Endothelial cell of umbilical vein (primary cell): ENCODE measurements around the gene PGP. TPM values are rescaled to one million over a fixed set of nuclear protein-coding genes. Genes with fewer than 3 reads are reported as not detected.

ENCODE experiments used
- BruUV-seq: library from RNA; stranded (reverse); fragments of 400-500 nt; replicated peaks from 2 replicates; lab custom pipeline; 2021; lab: Mats Ljungman, UMichigan
- CTCF ChIA-PET: fragments of 300-600, 350-600 bp; sonication (Branson Sonifier 250); formaldehyde crosslinking; loops from one replicate; lab custom pipeline; 2021; ENCODE audit warnings: antibody characterized with exemption, inconsistent platforms; lab: Charles Lee
- POLR2A ChIA-PET: fragments of 300-600, 350-600 bp; sonication (Branson Sonifier 250); formaldehyde crosslinking; loops from one replicate; lab custom pipeline; 2021; ENCODE audit warnings: antibody characterized with exemption, inconsistent platforms; lab: Charles Lee
- DNase-seq: peaks from one replicate; pipeline ENCODE4 v3.0.0-alpha.2; 2011; ENCODE audit warnings: low read depth, low spot score
- FAIRE-seq: peaks from 2 replicates; lab custom pipeline; 2011; peaks lifted over from hg19 to GRCh38; lab: Jason Lieb, UNC
- H2AFZ ChIP-seq: 2 replicates; pipeline ENCODE4 v1.6.0; 2012; ENCODE audit warnings: low read depth, low read length, control low read depth, inconsistent platforms
- H3K27ac ChIP-seq: 2 replicates; pipeline ENCODE4 v1.5.1; 2011; ENCODE audit warnings: low read depth, mild to moderate bottlenecking, control low read depth, low read length, moderate library complexity; ENCODE audit not compliant: insufficient read depth
- H3K27me3 ChIP-seq, 2 experiments: 2 replicates each; pipeline versions ENCODE4 v1.6.0 to v1.6.1; 2011; ENCODE audit warnings: low read length in 2 of 2, mixed read lengths in 1 of 2; ENCODE audit not compliant: control insufficient read depth in 2 of 2, insufficient read depth in 2 of 2
- H3K36me3 ChIP-seq, 2 experiments: 2 replicates in 1 of 2; 3 replicates in 1 of 2; pipeline ENCODE4 v1.5.1; 2011; ENCODE audit warnings: low read length in 2 of 2, mild to moderate bottlenecking in 1 of 2, moderate library complexity in 1 of 2; ENCODE audit not compliant: control insufficient read depth in 2 of 2, insufficient read depth in 2 of 2; ENCODE audit errors: extremely low read depth in 1 of 2
- H3K4me1 ChIP-seq: 3 replicates; pipeline ENCODE4 v1.5.1; 2011; ENCODE audit warnings: mild to moderate bottlenecking, low read length; ENCODE audit not compliant: control insufficient read depth, insufficient read depth; ENCODE audit errors: extremely low read depth
- H3K4me2 ChIP-seq: 2 replicates; pipeline ENCODE4 v1.6.1; 2011; ENCODE audit warnings: low read length, control low read depth, mixed read lengths; ENCODE audit not compliant: insufficient read depth
- H3K4me3 ChIP-seq, 3 experiments: fragments of 200-600 bp in 1 of 3; sonication (generic), shearing (Covaris generic) in 1 of 3; replicated peaks in 1 of 3; 2 replicates each; pipeline ENCODE4 v1.5.1; 2011 to 2016; ENCODE audit warnings: control low read depth in 3 of 3, low read length in 3 of 3, mild to moderate bottlenecking in 2 of 3, inconsistent platforms in 1 of 3, low read depth in 1 of 3, moderate library complexity in 1 of 3; ENCODE audit not compliant: insufficient read depth in 1 of 3
- H3K79me2 ChIP-seq: 2 replicates; pipeline ENCODE4 v1.6.0; 2012; ENCODE audit warnings: low read length, inconsistent platforms; ENCODE audit not compliant: control insufficient read depth, insufficient read depth
- H3K9ac ChIP-seq: replicated peaks from 2 replicates; pipeline ENCODE3; 2011; ENCODE audit warnings: low read length, control low read depth; ENCODE audit not compliant: insufficient read depth; ENCODE audit errors: extremely low read depth
- H3K9me1 ChIP-seq: replicated peaks from 3 replicates; pipeline ENCODE4 v1.6.0; 2011; ENCODE audit warnings: mild to moderate bottlenecking, low read length; ENCODE audit not compliant: control insufficient read depth, insufficient read depth; ENCODE audit errors: extremely low read depth
- H3K9me3 ChIP-seq: replicated peaks from 2 replicates; pipeline ENCODE4 v1.5.1; 2012; ENCODE audit warnings: low read length, inconsistent platforms; ENCODE audit not compliant: control insufficient read depth, insufficient read depth
- H4K20me1 ChIP-seq: replicated peaks from 2 replicates; pipeline ENCODE3; 2011; ENCODE audit warnings: mild to moderate bottlenecking, low read length; ENCODE audit not compliant: control insufficient read depth, insufficient read depth; ENCODE audit errors: extremely low read depth
- EZH2 ChIP-seq: IDR thresholded peaks from 2 replicates; pipeline ENCODE4 v1.6.1; 2012; ENCODE audit warnings: borderline replicate concordance, low read depth, mild to moderate bottlenecking, moderate library complexity, low read length, inconsistent platforms; ENCODE audit not compliant: severe bottlenecking
- FOS ChIP-seq: IDR thresholded peaks from 2 replicates; pipeline ENCODE4 v1.6.1; 2011; ENCODE audit warnings: mild to moderate bottlenecking, low read length, moderate library complexity, borderline replicate concordance; ENCODE audit not compliant: insufficient read depth
- GATA2 ChIP-seq: IDR thresholded peaks from 2 replicates; pipeline ENCODE4 v1.7.0; 2011; ENCODE audit warnings: low read depth, mild to moderate bottlenecking, moderate library complexity, mixed read lengths, low read length; ENCODE audit not compliant: insufficient read length, insufficient read depth
- JUN ChIP-seq: IDR thresholded peaks from 2 replicates; pipeline ENCODE4 v1.6.1; 2011; ENCODE audit warnings: borderline replicate concordance, low read depth; ENCODE audit not compliant: insufficient read length, insufficient read depth
- POLR2A ChIP-seq: IDR thresholded peaks from 2 replicates; pipeline ENCODE4 v1.6.1; 2012; ENCODE audit warnings: low read depth, mild to moderate bottlenecking, control low read depth, low read length
- POLR2AphosphoS5 ChIP-seq: IDR thresholded peaks from 2 replicates; pipeline ENCODE4 v1.6.1; 2012; ENCODE audit warnings: low read depth, mild to moderate bottlenecking, control low read depth, low read length, moderate library complexity; ENCODE audit not compliant: insufficient read depth
- dilution Hi-C: fragments of 300-500 bp; cut with MboI; formaldehyde crosslinking; loops from one replicate; pipeline ENCODE4 v1.15.0; 2019; ENCODE audit warnings: low sequenced_read_pairs; ENCODE audit not compliant: extremely low pct_ligation_motif_present
- intact Hi-C: fragments of 100-400 bp; cut with micrococcal nuclease; formaldehyde crosslinking; loops from one replicate; pipeline ENCODE4 v1.10.0; 2022
- polyA plus RNA-seq, 4 experiments: library from polyadenylated mRNA; depleted of rRNA in 3 of 4; stranded (reverse) in 3 of 4; unstranded in 1 of 4; fragments of >200 nt; gene quantifications; 2 replicates each; pipeline versions ENCODE4 v1.2.1 to v1.2.3, GENCODE V29; 2011 to 2012; ENCODE audit warnings: missing spikeins in 1 of 4
- total RNA-seq: library from RNA; stranded (reverse); gene quantifications from 2 replicates; pipeline ENCODE4 v1.2.3, GENCODE V29; 2021
- TF ChIP-seq, protein P1 (sequence below): IDR thresholded peaks from 2 replicates; pipeline ENCODE4 v1.6.1; 2011; ENCODE audit not compliant: insufficient read depth, insufficient read length
- TF ChIP-seq, protein P2 (sequence below), 2 donors: IDR thresholded peaks; 1 replicate in 1 of 2; 2 replicates in 1 of 2; pipeline ENCODE4 v1.5.1; 2011; ENCODE audit warnings: low read length in 2 of 2, mild to moderate bottlenecking in 2 of 2, moderate library complexity in 2 of 2, control low read depth in 1 of 2, inconsistent platforms in 1 of 2, low read depth in 1 of 2; ENCODE audit not compliant: insufficient read depth in 1 of 2; ENCODE audit errors: extremely low read depth in 1 of 2

Gene PGP
- total and polyA plus RNA-seq, 2 donors (not counting 3 experiments of a cell fraction or from before 2014, with no cell fraction given): 28.5 to 29.6 TPM

DNA sequence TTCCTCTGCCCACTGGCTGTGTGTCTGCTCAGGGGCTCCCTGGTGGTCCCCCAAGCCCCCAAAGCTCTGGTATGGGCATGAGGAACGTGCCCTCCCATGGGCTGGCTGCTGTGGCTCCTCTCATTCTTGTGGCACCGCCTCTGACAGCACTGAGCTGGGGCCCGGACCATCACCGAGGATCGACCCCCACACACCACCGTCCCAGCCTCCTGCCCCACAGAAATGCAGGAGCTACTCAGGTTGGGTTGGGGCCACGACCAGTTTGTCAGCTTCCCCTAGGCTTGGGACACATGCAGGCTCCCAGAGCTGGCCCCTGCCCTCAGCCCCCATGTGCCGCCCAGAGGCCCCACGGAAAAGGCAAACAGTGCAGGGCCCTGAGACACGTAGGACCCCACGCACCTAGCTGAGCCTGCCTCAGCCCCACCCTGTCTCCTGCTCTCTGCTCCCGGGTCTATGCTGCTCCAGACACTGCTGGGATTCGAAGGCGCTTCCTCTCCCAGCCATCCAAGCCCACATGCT, 15.0 kb downstream of the PGP start:
- Histone ChIP-seq H3K27ac (no peak overlapping the region), H3K36me3 (no peaks in the 10 kb centered on the region), H3K9me1 (no peaks in the 10 kb centered on the region), H3K27me3 (peaks cover 27 to 36% of the 10 kb centered on the region in 2 experiments), H3K4me3 (no peak overlapping the region), H2AFZ (no peak overlapping the region), H3K4me2 (no peak overlapping the region), H3K9ac (no peak overlapping the region), H3K4me1 (peaks cover under 1% of the 10 kb centered on the region), H3K9me3 (no peaks in the 10 kb centered on the region), H4K20me1 (no peaks in the 10 kb centered on the region), H3K79me2 (no peaks in the 10 kb centered on the region)
- TF ChIP-seq POLR2AphosphoS5: no peak
- no peak for TF ChIP-seq FOS
- TF ChIP-seq EZH2: no peak
- no peak for TF ChIP-seq POLR2A
- TF ChIP-seq, protein P1, sequence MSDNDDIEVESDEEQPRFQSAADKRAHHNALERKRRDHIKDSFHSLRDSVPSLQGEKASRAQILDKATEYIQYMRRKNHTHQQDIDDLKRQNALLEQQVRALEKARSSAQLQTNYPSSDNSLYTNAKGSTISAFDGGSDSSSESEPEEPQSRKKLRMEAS: no peak
- TF ChIP-seq GATA2: no peak
- TF ChIP-seq JUN: no peak
- TF ChIP-seq, protein P2, sequence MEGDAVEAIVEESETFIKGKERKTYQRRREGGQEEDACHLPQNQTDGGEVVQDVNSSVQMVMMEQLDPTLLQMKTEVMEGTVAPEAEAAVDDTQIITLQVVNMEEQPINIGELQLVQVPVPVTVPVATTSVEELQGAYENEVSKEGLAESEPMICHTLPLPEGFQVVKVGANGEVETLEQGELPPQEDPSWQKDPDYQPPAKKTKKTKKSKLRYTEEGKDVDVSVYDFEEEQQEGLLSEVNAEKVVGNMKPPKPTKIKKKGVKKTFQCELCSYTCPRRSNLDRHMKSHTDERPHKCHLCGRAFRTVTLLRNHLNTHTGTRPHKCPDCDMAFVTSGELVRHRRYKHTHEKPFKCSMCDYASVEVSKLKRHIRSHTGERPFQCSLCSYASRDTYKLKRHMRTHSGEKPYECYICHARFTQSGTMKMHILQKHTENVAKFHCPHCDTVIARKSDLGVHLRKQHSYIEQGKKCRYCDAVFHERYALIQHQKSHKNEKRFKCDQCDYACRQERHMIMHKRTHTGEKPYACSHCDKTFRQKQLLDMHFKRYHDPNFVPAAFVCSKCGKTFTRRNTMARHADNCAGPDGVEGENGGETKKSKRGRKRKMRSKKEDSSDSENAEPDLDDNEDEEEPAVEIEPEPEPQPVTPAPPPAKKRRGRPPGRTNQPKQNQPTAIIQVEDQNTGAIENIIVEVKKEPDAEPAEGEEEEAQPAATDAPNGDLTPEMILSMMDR (IDR thresholded peaks at IDR 0.05; ENCODE audit: extremely low read depth in 1 of 2, insufficient read depth in 1 of 2, low read depth in 1 of 2, low read length in 2 of 2): no peak
- POLR2A ChIA-PET: no interaction called here
- no peak for DNase-seq
- dilution Hi-C loops: no loop called here
- CTCF ChIA-PET: no interaction called here
- FAIRE-seq: no peak
- intact Hi-C loops: loop anchor here (5.0 kb wide), 1 partner anchor 53 kb away; the partner anchor contains the start of gene ECI1
- BruUV-seq: no TSS peak
